HepG2 (cell line): ENCODE data around the gene PLXNA3. TPM values are rescaled to one million over a fixed set of nuclear protein-coding genes. Genes with fewer than 3 reads are reported as not detected.

Experiments
- CEBPB ChIP-seq: IDR thresholded peaks from 2 replicates; pipeline ENCODE4 v1.6.1; 2011; ENCODE audit warnings: low read depth, low read length, improper control_type of control experiment, borderline replicate concordance
- CEBPG ChIP-seq: IDR thresholded peaks from 2 replicates; pipeline ENCODE4 v1.6.1; 2016
- DNMT3B ChIP-seq: conservative IDR thresholded peaks from 2 replicates; pipeline ENCODE4 v1.6.1; 2016; ENCODE audit warnings: missing biosample characterization, control low read depth
- JDP2 ChIP-seq: sonication (generic); formaldehyde crosslinking; IDR thresholded peaks from 2 replicates; pipeline ENCODE4 v1.8.1; 2022; ENCODE audit warnings: missing genetic modification reagents, borderline replicate concordance
- NFIB ChIP-seq: sonication (generic); formaldehyde crosslinking; IDR thresholded peaks from 2 replicates; pipeline ENCODE4 v1.9.0; 2021; ENCODE audit warnings: missing genetic modification reagents, mild to moderate bottlenecking, borderline replicate concordance
- NR2F6 ChIP-seq, 2 experiments: IDR thresholded peaks; 2 replicates each; pipeline ENCODE4 v1.6.1; 2016; ENCODE audit warnings: antibody characterized with exemption in 1 of 2, mild to moderate bottlenecking in 1 of 2
- PAX8 ChIP-seq: sonication (generic); formaldehyde crosslinking; IDR thresholded peaks from 2 replicates; pipeline ENCODE4 v1.8.0; 2022; ENCODE audit warnings: mild to moderate bottlenecking, missing genetic modification reagents, borderline replicate concordance
- PPARG ChIP-seq: conservative IDR thresholded peaks from 2 replicates; pipeline ENCODE4 v1.6.1; 2016; ENCODE audit warnings: missing biosample characterization, missing genetic modification reagents
- REST ChIP-seq, 2 experiments: IDR thresholded peaks; 2 replicates each; pipeline ENCODE4 v1.6.1; 2011 to 2012; ENCODE audit warnings: low read length in 2 of 2, borderline replicate concordance in 1 of 2, low read depth in 1 of 2, mild to moderate bottlenecking in 1 of 2, moderate library complexity in 1 of 2
- SALL1 ChIP-seq: sonication (generic); formaldehyde crosslinking; IDR thresholded peaks from 2 replicates; pipeline ENCODE4 v1.8.0; 2022; ENCODE audit warnings: mild to moderate bottlenecking, missing genetic modification reagents
- ZBTB1 ChIP-seq: sonication (generic); formaldehyde crosslinking; IDR thresholded peaks from 2 replicates; pipeline ENCODE4 v1.4.0; 2020; ENCODE audit warnings: missing genetic modification reagents, borderline replicate concordance
- ZFX ChIP-seq: sonication (generic); formaldehyde crosslinking; IDR thresholded peaks from 2 replicates; pipeline ENCODE4 v1.4.0; 2020; ENCODE audit warnings: mild to moderate bottlenecking, low read depth, missing genetic modification reagents, moderate library complexity
- ZNF280B ChIP-seq: sonication (generic); formaldehyde crosslinking; IDR thresholded peaks from 2 replicates; pipeline ENCODE4 v1.5.0; 2020; ENCODE audit warnings: missing genetic modification reagents, mild to moderate bottlenecking, borderline replicate concordance
- ZNF501 ChIP-seq: sonication (generic); formaldehyde crosslinking; IDR thresholded peaks from 2 replicates; pipeline ENCODE4 v1.5.1; 2020; ENCODE audit warnings: mild to moderate bottlenecking, moderate library complexity, missing genetic modification reagents
- ZNF781 ChIP-seq: sonication (generic); formaldehyde crosslinking; IDR thresholded peaks from 2 replicates; pipeline ENCODE4 v1.5.1; 2020; ENCODE audit warnings: borderline replicate concordance, mild to moderate bottlenecking, missing genetic modification reagents; ENCODE audit errors: not compliant biosample characterization
- polyA plus RNA-seq, 8 experiments: library from polyadenylated mRNA; depleted of rRNA in 3 of 8; stranded (reverse) in 7 of 8; unstranded in 1 of 8; fragments of >200 nt; fragmentation: Illumina TruSeq in 4 of 8; extraction: Trizol in 4 of 8; gene quantifications; 2 replicates each; pipeline versions ENCODE4 v1.2.1 to v1.2.3, GENCODE V29; 2011 to 2016; ENCODE audit warnings: low read depth in 4 of 8, missing spikeins in 1 of 8, mixed read lengths in 1 of 8; ENCODE audit not compliant: insufficient read depth in 1 of 8
- total RNA-seq, 5 experiments: library from RNA; depleted of rRNA; stranded (reverse); fragments of >200 nt; fragmentation: Illumina TruSeq; extraction: Trizol; gene quantifications; 2 replicates each; pipeline ENCODE4 v1.2.3, GENCODE V29; 2016; ENCODE audit warnings: low read depth in 1 of 5
- TF ChIP-seq, protein P1 (sequence below): sonication (generic); formaldehyde crosslinking; IDR thresholded peaks from 2 replicates; pipeline ENCODE4 v1.5.1; 2020; ENCODE audit warnings: missing genetic modification reagents, mild to moderate bottlenecking, borderline replicate concordance
- TF ChIP-seq, protein P2 (sequence below): IDR thresholded peaks from 2 replicates; pipeline ENCODE4 v1.6.1; 2016; ENCODE audit warnings: low read depth
- TF ChIP-seq, protein P3 (sequence below): IDR thresholded peaks from 2 replicates; pipeline ENCODE4 v1.6.1; 2016; ENCODE audit warnings: missing compliant biosample characterization, missing genetic modification reagents, borderline replicate concordance

The PLXNA3 gene
- total and polyA plus RNA-seq, 2 of the 13 experiments (the other 11 are each of a cell fraction or from before 2014, with no cell fraction given), result 5.8 to 20.6 TPM

- no peak for TF ChIP-seq REST (IDR thresholded peaks at IDR 0.05; ENCODE audit: borderline replicate concordance in 1 of 2, low read depth in 1 of 2, low read length in 2 of 2)
- TF ChIP-seq, protein P1, sequence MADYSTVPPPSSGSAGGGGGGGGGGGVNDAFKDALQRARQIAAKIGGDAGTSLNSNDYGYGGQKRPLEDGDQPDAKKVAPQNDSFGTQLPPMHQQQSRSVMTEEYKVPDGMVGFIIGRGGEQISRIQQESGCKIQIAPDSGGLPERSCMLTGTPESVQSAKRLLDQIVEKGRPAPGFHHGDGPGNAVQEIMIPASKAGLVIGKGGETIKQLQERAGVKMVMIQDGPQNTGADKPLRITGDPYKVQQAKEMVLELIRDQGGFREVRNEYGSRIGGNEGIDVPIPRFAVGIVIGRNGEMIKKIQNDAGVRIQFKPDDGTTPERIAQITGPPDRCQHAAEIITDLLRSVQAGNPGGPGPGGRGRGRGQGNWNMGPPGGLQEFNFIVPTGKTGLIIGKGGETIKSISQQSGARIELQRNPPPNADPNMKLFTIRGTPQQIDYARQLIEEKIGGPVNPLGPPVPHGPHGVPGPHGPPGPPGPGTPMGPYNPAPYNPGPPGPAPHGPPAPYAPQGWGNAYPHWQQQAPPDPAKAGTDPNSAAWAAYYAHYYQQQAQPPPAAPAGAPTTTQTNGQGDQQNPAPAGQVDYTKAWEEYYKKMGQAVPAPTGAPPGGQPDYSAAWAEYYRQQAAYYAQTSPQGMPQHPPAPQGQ (CRISPR knock-in tag), result no peak
- no peak for TF ChIP-seq JDP2 (CRISPR knock-in tag)
- peak; percentile 65 for TF ChIP-seq SALL1 (CRISPR knock-in tag)
- TF ChIP-seq PPARG (CRISPR knock-in tag), result peak; percentile 55; the same call in 1 of the 2 replicates
- no peak for TF ChIP-seq CEBPB
- no peak for TF ChIP-seq ZNF280B
- TF ChIP-seq, protein P2, sequence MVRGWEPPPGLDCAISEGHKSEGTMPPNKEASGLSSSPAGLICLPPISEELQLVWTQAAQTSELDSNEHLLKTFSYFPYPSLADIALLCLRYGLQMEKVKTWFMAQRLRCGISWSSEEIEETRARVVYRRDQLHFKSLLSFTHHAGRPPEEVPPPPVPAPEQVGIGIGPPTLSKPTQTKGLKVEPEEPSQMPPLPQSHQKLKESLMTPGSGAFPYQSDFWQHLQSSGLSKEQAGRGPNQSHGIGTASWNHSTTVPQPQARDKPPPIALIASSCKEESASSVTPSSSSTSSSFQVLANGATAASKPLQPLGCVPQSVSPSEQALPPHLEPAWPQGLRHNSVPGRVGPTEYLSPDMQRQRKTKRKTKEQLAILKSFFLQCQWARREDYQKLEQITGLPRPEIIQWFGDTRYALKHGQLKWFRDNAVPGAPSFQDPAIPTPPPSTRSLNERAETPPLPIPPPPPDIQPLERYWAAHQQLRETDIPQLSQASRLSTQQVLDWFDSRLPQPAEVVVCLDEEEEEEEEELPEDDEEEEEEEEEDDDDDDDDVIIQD, result no peak
- TF ChIP-seq ZBTB1 (CRISPR knock-in tag), result no peak
- TF ChIP-seq ZFX, result peak; percentile 41; the same call in 1 of the 2 replicates
- no peak for TF ChIP-seq DNMT3B (CRISPR knock-in tag)
- no peak for TF ChIP-seq ZNF781 (CRISPR knock-in tag)
- peak; percentile 72 for TF ChIP-seq NR2F6 (IDR thresholded peaks at IDR 0.05)
- TF ChIP-seq NR2F6 (CRISPR knock-in tag; IDR thresholded peaks at IDR 0.05), result peak; percentile 81
- TF ChIP-seq PAX8 (CRISPR knock-in tag), result no peak
- TF ChIP-seq ZNF501 (CRISPR knock-in tag), result no peak
- no peak for TF ChIP-seq CEBPG (CRISPR knock-in tag)
- TF ChIP-seq, protein P3, sequence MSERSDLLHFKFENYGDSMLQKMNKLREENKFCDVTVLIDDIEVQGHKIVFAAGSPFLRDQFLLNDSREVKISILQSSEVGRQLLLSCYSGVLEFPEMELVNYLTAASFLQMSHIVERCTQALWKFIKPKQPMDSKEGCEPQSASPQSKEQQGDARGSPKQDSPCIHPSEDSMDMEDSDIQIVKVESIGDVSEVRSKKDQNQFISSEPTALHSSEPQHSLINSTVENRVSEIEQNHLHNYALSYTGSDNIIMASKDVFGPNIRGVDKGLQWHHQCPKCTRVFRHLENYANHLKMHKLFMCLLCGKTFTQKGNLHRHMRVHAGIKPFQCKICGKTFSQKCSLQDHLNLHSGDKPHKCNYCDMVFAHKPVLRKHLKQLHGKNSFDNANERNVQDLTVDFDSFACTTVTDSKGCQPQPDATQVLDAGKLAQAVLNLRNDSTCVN (CRISPR knock-in tag), result peak; percentile 50; the same call in 1 of the 2 replicates
- no peak for TF ChIP-seq NFIB (CRISPR knock-in tag)
Observed at GRCh38 chrX:154517101-154517781, 59.2 kb downstream of the PLXNA3 start (continued).
